Astrocyte (in vitro differentiated cells and primary cell): ENCODE results near the gene PLA2G4F. TPM values are rescaled to one million over a fixed set of nuclear protein-coding genes. Genes with fewer than 3 reads are reported as not detected.
A peak's percentile ranks its signal among the peaks of the same experiment; 100 is the strongest.

Experiments used
- DNase-seq: peaks from one replicate; pipeline ENCODE4 v3.0.0-alpha.2; 2010; ENCODE audit warnings: low read depth
- FAIRE-seq: peaks from 2 replicates; lab custom pipeline; 2011; peaks lifted over from hg19 to GRCh38; lab: Jason Lieb, UNC
- H2AFZ ChIP-seq: 2 replicates; pipeline ENCODE4 v1.6.0; 2012; ENCODE audit warnings: low read depth, low read length, inconsistent platforms
- H3K27ac ChIP-seq: 2 replicates; pipeline ENCODE4 v1.5.1; 2011; ENCODE audit warnings: low read depth, low read length, inconsistent platforms
- H3K27me3 ChIP-seq: 2 replicates; pipeline ENCODE4 v1.6.0; 2011; ENCODE audit warnings: low read length, inconsistent platforms; ENCODE audit not compliant: insufficient read depth
- H3K36me3 ChIP-seq: 2 replicates; pipeline ENCODE4 v1.5.1; 2011; ENCODE audit warnings: low read length, inconsistent platforms; ENCODE audit not compliant: insufficient read depth
- H3K4me1 ChIP-seq: 2 replicates; pipeline ENCODE4 v1.5.1; 2011; ENCODE audit warnings: low read length, inconsistent platforms; ENCODE audit not compliant: insufficient read depth
- H3K4me2 ChIP-seq: 2 replicates; pipeline ENCODE4 v1.6.0; 2012; ENCODE audit warnings: low read length, inconsistent platforms
- H3K4me3 ChIP-seq: 2 replicates; pipeline ENCODE4 v1.5.1; 2011; ENCODE audit warnings: low read depth, mild to moderate bottlenecking, low read length, inconsistent platforms; ENCODE audit not compliant: insufficient read depth
- H3K79me2 ChIP-seq: 2 replicates; pipeline ENCODE4 v1.6.0; 2012; ENCODE audit warnings: mild to moderate bottlenecking, low read length, inconsistent platforms; ENCODE audit not compliant: insufficient read depth
- H3K9ac ChIP-seq: 2 replicates; pipeline ENCODE4 v1.6.0; 2012; ENCODE audit warnings: mild to moderate bottlenecking, low read length, inconsistent platforms
- H3K9me3 ChIP-seq: 2 replicates; pipeline ENCODE4 v1.5.1; 2012; ENCODE audit warnings: low read depth, mild to moderate bottlenecking, low read length, inconsistent platforms; ENCODE audit not compliant: insufficient read depth
- H4K20me1 ChIP-seq: 2 replicates; pipeline ENCODE4 v1.6.0; 2012; ENCODE audit warnings: low read length, inconsistent platforms; ENCODE audit not compliant: insufficient read depth
- H3K27ac Mint-ChIP-seq: one replicate; pipeline ENCODE4 v1.8.0; 2021; ENCODE audit warnings: mild to moderate bottlenecking, mixed read lengths; ENCODE audit not compliant: unreplicated experiment
- H3K27me3 Mint-ChIP-seq: one replicate; pipeline ENCODE4 v1.8.0; 2021; ENCODE audit warnings: low read depth, mixed read lengths; ENCODE audit not compliant: unreplicated experiment
- H3K36me3 Mint-ChIP-seq: one replicate; pipeline ENCODE4 v1.8.0; 2021; ENCODE audit warnings: low read depth, mixed read lengths; ENCODE audit not compliant: unreplicated experiment
- H3K4me1 Mint-ChIP-seq: one replicate; pipeline ENCODE4 v1.8.0; 2021; ENCODE audit warnings: low read depth, mixed read lengths; ENCODE audit not compliant: unreplicated experiment
- H3K4me3 Mint-ChIP-seq: one replicate; pipeline ENCODE4 v1.8.0; 2021; ENCODE audit warnings: mild to moderate bottlenecking, moderate library complexity, mixed read lengths; ENCODE audit not compliant: unreplicated experiment
- H3K9me3 Mint-ChIP-seq: one replicate; pipeline ENCODE4 v1.8.0; 2021; ENCODE audit warnings: mild to moderate bottlenecking, mixed read lengths; ENCODE audit not compliant: unreplicated experiment
- CTCF ChIP-seq: IDR thresholded peaks from 2 replicates; pipeline ENCODE4 v1.5.1; 2011; ENCODE audit warnings: low read depth, mild to moderate bottlenecking, inconsistent platforms, low read length, moderate library complexity; ENCODE audit not compliant: insufficient read depth
- EZH2 ChIP-seq: IDR thresholded peaks from 2 replicates; pipeline ENCODE4 v1.6.1; 2012; ENCODE audit warnings: mild to moderate bottlenecking, low read length, inconsistent platforms; ENCODE audit not compliant: insufficient read depth
- total RNA-seq: library from RNA; stranded (reverse); gene quantifications from 2 replicates; pipeline ENCODE4 v1.2.1, GENCODE V29; 2021

The PLA2G4F gene
- total RNA-seq, 1 donor from 2014 or later: 0.30 TPM

- peaks cover 11% of the 10 kb centered on the region for H3K9me3 Mint-ChIP-seq
- Histone ChIP-seq H3K9ac (no peak overlapping the region), H3K4me3 (no peak overlapping the region), H3K27ac (no peak overlapping the region), H4K20me1 (no peaks in the 10 kb centered on the region), H3K36me3 (no peaks in the 10 kb centered on the region), H3K79me2 (no peaks in the 10 kb centered on the region), H3K9me3 (peaks cover 4% of the 10 kb centered on the region), H2AFZ (no peak overlapping the region), H3K4me1 (no peaks in the 10 kb centered on the region), H3K4me2 (no peak overlapping the region), H3K27me3 (peaks cover 25% of the 10 kb centered on the region)
- no peak for TF ChIP-seq EZH2
- TF ChIP-seq CTCF: peak; percentile 71
- FAIRE-seq (no peak), DNase-seq (peak; percentile 35)
- H3K4me3 Mint-ChIP-seq: no peak overlapping the region
- no peak overlapping the region for H3K27ac Mint-ChIP-seq
- H3K27me3 Mint-ChIP-seq: peaks cover 30% of the 10 kb centered on the region
- no peaks in the 10 kb centered on the region for H3K36me3 Mint-ChIP-seq
- H3K4me1 Mint-ChIP-seq: no peaks in the 10 kb centered on the region
Observed at GRCh38 chr15:42137461-42138261, 18.8 kb downstream of the PLA2G4F start.

- H3K4me1 Mint-ChIP-seq: no peaks in the 10 kb centered on the region
- peaks cover 26% of the 10 kb centered on the region for H3K27me3 Mint-ChIP-seq
- TF ChIP-seq EZH2 (no peak), CTCF (no peak)
Observed at GRCh38 chr15:42136513-42136912, 19.9 kb downstream of the PLA2G4F start.

GRCh38 chr15:42135351-42135750 lies 21.1 kb downstream of the PLA2G4F start:
- H3K27ac Mint-ChIP-seq: no peak overlapping the region

More at GRCh38 chr15:42136513-42136912, 19.9 kb downstream of the PLA2G4F start:
- Histone ChIP-seq H3K36me3 (no peaks in the 10 kb centered on the region), H3K4me2 (no peak overlapping the region), H3K9ac (no peak overlapping the region), H3K79me2 (no peaks in the 10 kb centered on the region), H4K20me1 (no peaks in the 10 kb centered on the region), H3K27me3 (peaks cover 27% of the 10 kb centered on the region), H2AFZ (no peak overlapping the region), H3K9me3 (peaks cover 4% of the 10 kb centered on the region), H3K4me3 (no peak overlapping the region), H3K4me1 (no peaks in the 10 kb centered on the region), H3K27ac (no peak overlapping the region)
- FAIRE-seq (no peak), DNase-seq (no peak)
- Mint-ChIP-seq H3K9me3 (peaks cover 11% of the 10 kb centered on the region), H3K4me3 (no peak overlapping the region), H3K27ac (no peak overlapping the region), H3K36me3 (no peaks in the 10 kb centered on the region)

More at GRCh38 chr15:42135351-42135750, 21.1 kb downstream of the PLA2G4F start:
- no peaks in the 10 kb centered on the region for H4K20me1 ChIP-seq
- no peak overlapping the region for H3K4me2 ChIP-seq
- H3K9ac ChIP-seq: no peak overlapping the region
- H3K36me3 ChIP-seq: no peaks in the 10 kb centered on the region
- no peaks in the 10 kb centered on the region for H3K79me2 ChIP-seq
- peaks cover 4% of the 10 kb centered on the region for H3K9me3 ChIP-seq
- peaks cover 26% of the 10 kb centered on the region for H3K27me3 Mint-ChIP-seq
- H3K27ac ChIP-seq: no peak overlapping the region
- H3K4me1 ChIP-seq: no peaks in the 10 kb centered on the region
- no peak overlapping the region for H2AFZ ChIP-seq
- peaks cover 28% of the 10 kb centered on the region for H3K27me3 ChIP-seq
- H3K9me3 Mint-ChIP-seq: peaks cover 11% of the 10 kb centered on the region
- H3K4me1 Mint-ChIP-seq: no peaks in the 10 kb centered on the region
- TF ChIP-seq CTCF: no peak
- TF ChIP-seq EZH2: no peak
- no peaks in the 10 kb centered on the region for H3K36me3 Mint-ChIP-seq
- DNase-seq (no peak), FAIRE-seq (no peak)
- H3K4me3 ChIP-seq: no peak overlapping the region
- no peak overlapping the region for H3K4me3 Mint-ChIP-seq
